HG03066 (cell line): ENCODE data around the gene CCDC60.

Source experiments
- ATAC-seq: cut with Tn5 transposase; IDR thresholded peaks from one replicate; pipeline ENCODE4 v1.9.1; 2021; ENCODE audit warnings: low read depth; ENCODE audit not compliant: unreplicated experiment

CCDC60 gene

GRCh38 chr12:119383206-119383605 lies 48.7 kb downstream of the CCDC60 start:
- ATAC-seq: no peak

- no peak for ATAC-seq
Measured at GRCh38 chr12:119384340-119384739, 49.8 kb downstream of the CCDC60 start.

- no peak for ATAC-seq
Measured at GRCh38 chr12:119385659-119386058, 51.1 kb downstream of the CCDC60 start.

GRCh38 chr12:119389687-119390086 lies 55.2 kb downstream of the CCDC60 start:
- no peak for ATAC-seq

- no peak for ATAC-seq
Measured at GRCh38 chr12:119391673-119392072, 57.1 kb downstream of the CCDC60 start.

- ATAC-seq: no peak
Measured at GRCh38 chr12:119393677-119394076, 59.1 kb downstream of the CCDC60 start.

- ATAC-seq: no peak
Measured at GRCh38 chr12:119397540-119397939, 63.0 kb downstream of the CCDC60 start.

- no peak for ATAC-seq
Measured at GRCh38 chr12:119398190-119398589, 63.7 kb downstream of the CCDC60 start.

GRCh38 chr12:119399301-119399700 lies 64.8 kb downstream of the CCDC60 start:
- no peak for ATAC-seq

GRCh38 chr12:119406308-119406707 lies 71.8 kb downstream of the CCDC60 start:
- ATAC-seq: no peak

- ATAC-seq: no peak
Measured at GRCh38 chr12:119406811-119407210, 72.3 kb downstream of the CCDC60 start.

- ATAC-seq: no peak
Measured at GRCh38 chr12:119409043-119409442, 74.5 kb downstream of the CCDC60 start.

- ATAC-seq: no peak
Measured at GRCh38 chr12:119410396-119410795, 75.9 kb downstream of the CCDC60 start.

GRCh38 chr12:119412306-119412705 lies 77.8 kb downstream of the CCDC60 start:
- no peak for ATAC-seq

GRCh38 chr12:119412811-119413794 lies 78.6 kb downstream of the CCDC60 start:
- no peak for ATAC-seq

- no peak for ATAC-seq
Measured at GRCh38 chr12:119415714-119416113, 81.2 kb downstream of the CCDC60 start.

GRCh38 chr12:119417440-119417839 lies 82.9 kb downstream of the CCDC60 start:
- no peak for ATAC-seq

- no peak for ATAC-seq
Measured at GRCh38 chr12:119419381-119419780, 84.9 kb downstream of the CCDC60 start.

GRCh38 chr12:119423285-119423684 lies 88.8 kb downstream of the CCDC60 start:
- ATAC-seq: no peak

GRCh38 chr12:119425623-119426022 lies 91.1 kb downstream of the CCDC60 start:
- ATAC-seq: no peak

- no peak for ATAC-seq
Measured at GRCh38 chr12:119431151-119431550, 96.6 kb downstream of the CCDC60 start.

GRCh38 chr12:119432949-119433348 lies 98.4 kb downstream of the CCDC60 start:
- ATAC-seq: no peak
